Type B pancreatic cell (in vitro differentiated cells): ENCODE results near the gene FOXK1. TPM values are rescaled to one million over a fixed set of nuclear protein-coding genes. Genes with fewer than 3 reads are reported as not detected.
A peak's percentile ranks its signal among the peaks of the same experiment; 100 is the strongest.

Experiments
- DNase-seq: peaks from one replicate; pipeline ENCODE4 v3.0.0; 2021; ENCODE audit warnings: mixed read lengths; ENCODE audit not compliant: unreplicated experiment; ENCODE audit errors: extremely low spot score
- H3K27ac Mint-ChIP-seq: 2 replicates; pipeline ENCODE4 v1.8.0; 2021; ENCODE audit warnings: mild to moderate bottlenecking, mixed read lengths
- H3K27me3 Mint-ChIP-seq: 2 replicates; pipeline ENCODE4 v1.8.0; 2021; ENCODE audit warnings: mixed read lengths
- H3K36me3 Mint-ChIP-seq: 2 replicates; pipeline ENCODE4 v1.8.0; 2021; ENCODE audit warnings: mixed read lengths
- H3K4me1 Mint-ChIP-seq: one replicate; pipeline ENCODE4 v1.8.0; 2021; ENCODE audit warnings: mixed read lengths; ENCODE audit not compliant: unreplicated experiment
- H3K4me3 Mint-ChIP-seq: 2 replicates; pipeline ENCODE4 v1.8.0; 2021; ENCODE audit warnings: mild to moderate bottlenecking, mixed read lengths
- H3K9me3 Mint-ChIP-seq: 2 replicates; pipeline ENCODE4 v1.8.0; 2021; ENCODE audit warnings: mixed read lengths
- long read RNA-seq: library from polyadenylated mRNA; unstranded; transcript quantifications from one replicate; pipeline ENCODE4 v2.0.0, GENCODE V29; 2020
- total RNA-seq: library from RNA; stranded (reverse); gene quantifications from 2 replicates; pipeline ENCODE4 v1.2.1, GENCODE V29; 2021; ENCODE audit warnings: low replicate concordance
- TF ChIP-seq, protein P1 (sequence below): fragments of 200-600 bp; sonication (generic); conservative IDR thresholded peaks from 2 replicates; pipeline ENCODE4 v1.5.0; 2021; ENCODE audit warnings: antibody characterized with exemption, mild to moderate bottlenecking

Gene FOXK1
- 55.1 and 55.2 TPM in 2 replicates for total RNA-seq
- long read RNA-seq, partial matches to known transcripts, result 1 of 4 reads
- long read RNA-seq, other reads (novel, unspliced or antisense), result 3 of 4 reads

- Mint-ChIP-seq H3K4me1 (peaks cover 22% of the 10 kb centered on the region), H3K36me3 (peaks cover 9% of the 10 kb centered on the region), H3K9me3 (no peaks in the 10 kb centered on the region), H3K27ac (peak within 1 kb of the TSS; percentile 93), H3K4me3 (peak within 1 kb of the TSS; percentile 93), H3K27me3 (no peaks in the 10 kb centered on the region)
- DNase-seq, result peak; percentile 87
- TF ChIP-seq, protein P1, sequence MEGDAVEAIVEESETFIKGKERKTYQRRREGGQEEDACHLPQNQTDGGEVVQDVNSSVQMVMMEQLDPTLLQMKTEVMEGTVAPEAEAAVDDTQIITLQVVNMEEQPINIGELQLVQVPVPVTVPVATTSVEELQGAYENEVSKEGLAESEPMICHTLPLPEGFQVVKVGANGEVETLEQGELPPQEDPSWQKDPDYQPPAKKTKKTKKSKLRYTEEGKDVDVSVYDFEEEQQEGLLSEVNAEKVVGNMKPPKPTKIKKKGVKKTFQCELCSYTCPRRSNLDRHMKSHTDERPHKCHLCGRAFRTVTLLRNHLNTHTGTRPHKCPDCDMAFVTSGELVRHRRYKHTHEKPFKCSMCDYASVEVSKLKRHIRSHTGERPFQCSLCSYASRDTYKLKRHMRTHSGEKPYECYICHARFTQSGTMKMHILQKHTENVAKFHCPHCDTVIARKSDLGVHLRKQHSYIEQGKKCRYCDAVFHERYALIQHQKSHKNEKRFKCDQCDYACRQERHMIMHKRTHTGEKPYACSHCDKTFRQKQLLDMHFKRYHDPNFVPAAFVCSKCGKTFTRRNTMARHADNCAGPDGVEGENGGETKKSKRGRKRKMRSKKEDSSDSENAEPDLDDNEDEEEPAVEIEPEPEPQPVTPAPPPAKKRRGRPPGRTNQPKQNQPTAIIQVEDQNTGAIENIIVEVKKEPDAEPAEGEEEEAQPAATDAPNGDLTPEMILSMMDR, result no peak
Measured at GRCh38 chr7:4681886-4682620, at the start of gene FOXK1. Gene FOXK1 (plus strand): TSS chr7:4682295. CDS start chr7:4682309, 14 bp downstream.

- Mint-ChIP-seq H3K4me1 (peaks cover 19% of the 10 kb centered on the region), H3K9me3 (no peaks in the 10 kb centered on the region), H3K4me3 (no peak overlapping the region), H3K27me3 (peaks cover 6% of the 10 kb centered on the region), H3K36me3 (no peaks in the 10 kb centered on the region), H3K27ac (no peak overlapping the region)
- no peak for DNase-seq
- TF ChIP-seq, protein P1, result no peak
Measured at GRCh38 chr7:4633012-4633411, 49.1 kb upstream of the FOXK1 start.

- TF ChIP-seq, protein P1, result no peak
- H3K4me1 Mint-ChIP-seq, result peaks cover 24% of the 10 kb centered on the region
- peaks cover 6% of the 10 kb centered on the region for H3K27me3 Mint-ChIP-seq
- H3K9me3 Mint-ChIP-seq, result no peaks in the 10 kb centered on the region
- no peak overlapping the region for H3K27ac Mint-ChIP-seq
- H3K4me3 Mint-ChIP-seq, result no peak overlapping the region
- DNase-seq, result no peak
- no peaks in the 10 kb centered on the region for H3K36me3 Mint-ChIP-seq
Measured at GRCh38 chr7:4634166-4634565, 47.9 kb upstream of the FOXK1 start.

DNA sequence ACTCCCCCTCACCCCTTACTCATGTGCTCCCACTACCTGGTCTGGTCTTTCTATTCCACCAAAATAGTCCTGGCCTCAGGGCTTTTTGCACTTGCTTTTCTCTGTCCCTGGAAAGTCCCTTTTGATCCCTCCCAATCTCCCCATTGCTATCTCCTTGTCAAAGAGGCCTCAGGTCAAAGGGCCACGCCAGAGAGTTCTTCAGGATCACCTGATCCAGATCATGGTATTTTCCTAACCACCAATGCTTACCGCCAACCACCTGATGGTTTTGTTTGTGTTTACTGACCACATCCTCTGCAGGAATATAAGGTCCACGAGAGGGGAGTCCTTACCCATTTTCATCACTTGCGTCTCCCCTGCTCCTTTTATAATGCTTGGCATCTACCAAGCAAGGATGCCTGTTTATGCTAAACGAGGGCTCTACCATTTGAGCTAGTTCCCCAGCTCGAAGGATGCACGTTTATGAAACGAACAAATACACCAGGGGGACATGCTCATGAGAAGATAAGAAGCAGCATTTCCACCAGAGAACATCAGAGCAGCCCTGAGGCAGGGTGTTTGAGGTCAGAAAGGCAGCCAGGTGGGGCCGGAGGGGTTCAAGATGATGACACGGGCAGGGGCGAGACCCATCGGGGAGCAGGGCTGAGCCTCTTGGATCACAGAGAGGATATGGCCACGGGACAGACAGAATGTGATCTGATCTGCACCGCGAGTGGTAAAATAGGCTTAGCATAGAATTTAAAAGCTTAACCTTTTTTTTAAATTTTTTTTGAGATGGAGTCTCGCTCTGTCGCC lies 43.1 kb upstream of the FOXK1 start:
- Mint-ChIP-seq H3K4me1 (peaks cover 12% of the 10 kb centered on the region), H3K27ac (peak overlapping the region; percentile 63), H3K36me3 (no peaks in the 10 kb centered on the region), H3K9me3 (no peaks in the 10 kb centered on the region), H3K4me3 (peak overlapping the region; percentile 27), H3K27me3 (no peaks in the 10 kb centered on the region)
- no peak for DNase-seq
- TF ChIP-seq, protein P1, result no peak

DNA sequence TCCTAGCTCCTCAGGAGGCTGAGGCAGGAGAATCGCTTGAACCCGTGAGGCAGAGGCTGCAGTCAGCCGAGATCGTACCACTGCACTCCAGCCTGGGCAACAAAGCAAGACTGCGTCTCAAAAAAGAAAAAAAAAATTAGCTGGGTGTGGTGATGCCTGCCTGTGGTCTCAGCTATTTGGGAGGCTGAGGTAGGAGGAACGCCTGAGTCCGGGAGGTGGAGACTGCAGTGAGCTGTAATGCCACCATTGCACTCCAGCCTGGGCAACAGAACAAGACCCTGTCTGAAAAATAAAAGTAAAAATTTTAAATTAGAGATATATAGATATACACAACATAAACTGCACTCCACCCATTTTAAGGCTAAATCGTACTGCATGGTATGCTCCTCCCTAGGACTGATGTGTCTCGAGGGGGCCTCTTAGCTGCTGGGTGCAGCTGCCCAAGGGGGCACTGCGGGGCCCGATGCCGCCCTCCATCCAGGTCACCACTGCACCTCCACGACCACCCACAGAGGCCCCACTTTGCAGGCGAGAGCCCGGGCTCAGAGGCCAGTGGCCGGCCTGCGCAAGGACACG lies 40.9 kb upstream of the FOXK1 start:
- H3K36me3 Mint-ChIP-seq, result no peaks in the 10 kb centered on the region
- peaks cover 12% of the 10 kb centered on the region for H3K4me1 Mint-ChIP-seq
- no peak overlapping the region for H3K27ac Mint-ChIP-seq
- TF ChIP-seq, protein P1, result peak; percentile 55
- peak overlapping the region; percentile 80 for H3K4me3 Mint-ChIP-seq
- no peaks in the 10 kb centered on the region for H3K9me3 Mint-ChIP-seq
- DNase-seq, result no peak
- no peaks in the 10 kb centered on the region for H3K27me3 Mint-ChIP-seq
